ENCODE measurements around the gene PLCD4.

Gene PLCD4

DNA sequence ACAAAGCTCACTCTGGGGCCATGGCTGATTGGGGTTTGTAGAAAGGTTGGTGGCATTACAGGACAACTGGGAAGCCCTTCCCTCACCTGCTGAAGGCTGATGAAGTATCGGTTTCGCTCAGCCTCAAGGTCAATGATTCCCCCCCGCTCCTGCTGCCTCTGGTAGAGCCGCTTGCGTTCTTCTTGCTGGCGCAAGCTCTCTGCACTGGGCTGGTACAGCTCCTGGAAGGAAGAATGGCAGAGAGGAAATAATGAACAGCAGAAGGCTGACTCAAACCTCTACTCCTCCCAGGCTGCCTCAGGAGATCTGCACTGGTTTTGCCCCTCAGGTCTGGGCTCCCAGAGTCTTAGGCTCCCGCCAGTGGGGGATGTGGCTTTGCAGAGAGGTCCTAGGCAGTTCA lies 57.0 kb downstream of the PLCD4 start:
- no peak for TF ChIP-seq POLR2A (IDR thresholded peaks at IDR 0.05; ENCODE audit: extremely low read depth, insufficient read length)
- H3K4me3 ChIP-seq (ENCODE audit: low read depth, low read length): no peak overlapping the region
- no peak for DNase-seq (ENCODE audit: low read depth)

GRCh38 chr2:218671097-218671653 lies 63.5 kb downstream of the PLCD4 start:
- peak; percentile 28 for DNase-seq (ENCODE audit: low read depth)
- no peak for TF ChIP-seq POLR2A (IDR thresholded peaks at IDR 0.05; ENCODE audit: extremely low read depth, insufficient read length)
- TF ChIP-seq MYC (IDR thresholded peaks at IDR 0.05; ENCODE audit: low read depth, low read length): no peak
- TF ChIP-seq, protein P1, sequence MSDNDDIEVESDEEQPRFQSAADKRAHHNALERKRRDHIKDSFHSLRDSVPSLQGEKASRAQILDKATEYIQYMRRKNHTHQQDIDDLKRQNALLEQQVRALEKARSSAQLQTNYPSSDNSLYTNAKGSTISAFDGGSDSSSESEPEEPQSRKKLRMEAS (IDR thresholded peaks at IDR 0.05; ENCODE audit: low read depth, low read length): no peak
- TF ChIP-seq, protein P2, sequence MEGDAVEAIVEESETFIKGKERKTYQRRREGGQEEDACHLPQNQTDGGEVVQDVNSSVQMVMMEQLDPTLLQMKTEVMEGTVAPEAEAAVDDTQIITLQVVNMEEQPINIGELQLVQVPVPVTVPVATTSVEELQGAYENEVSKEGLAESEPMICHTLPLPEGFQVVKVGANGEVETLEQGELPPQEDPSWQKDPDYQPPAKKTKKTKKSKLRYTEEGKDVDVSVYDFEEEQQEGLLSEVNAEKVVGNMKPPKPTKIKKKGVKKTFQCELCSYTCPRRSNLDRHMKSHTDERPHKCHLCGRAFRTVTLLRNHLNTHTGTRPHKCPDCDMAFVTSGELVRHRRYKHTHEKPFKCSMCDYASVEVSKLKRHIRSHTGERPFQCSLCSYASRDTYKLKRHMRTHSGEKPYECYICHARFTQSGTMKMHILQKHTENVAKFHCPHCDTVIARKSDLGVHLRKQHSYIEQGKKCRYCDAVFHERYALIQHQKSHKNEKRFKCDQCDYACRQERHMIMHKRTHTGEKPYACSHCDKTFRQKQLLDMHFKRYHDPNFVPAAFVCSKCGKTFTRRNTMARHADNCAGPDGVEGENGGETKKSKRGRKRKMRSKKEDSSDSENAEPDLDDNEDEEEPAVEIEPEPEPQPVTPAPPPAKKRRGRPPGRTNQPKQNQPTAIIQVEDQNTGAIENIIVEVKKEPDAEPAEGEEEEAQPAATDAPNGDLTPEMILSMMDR (IDR thresholded peaks at IDR 0.05; ENCODE audit: low read depth, low read length): no peak
- H3K4me3 ChIP-seq (ENCODE audit: low read depth, low read length): peak overlapping the region; percentile 90

GRCh38 chr2:218671654-218672566 lies 64.2 kb downstream of the PLCD4 start, which contains the start of the genes RNF25 and STK36:
Gene RNF25 (minus strand): TSS chr2:218672002. CDS start chr2:218671970, 32 bp downstream.
Gene STK36 (plus strand): TSS chr2:218672086. CDS start chr2:218672830, 744 bp downstream.
- TF ChIP-seq, protein P1 (IDR thresholded peaks at IDR 0.05; ENCODE audit: low read depth, low read length): no peak
- TF ChIP-seq, protein P2 (IDR thresholded peaks at IDR 0.05; ENCODE audit: low read depth, low read length): no peak
- TF ChIP-seq MYC (IDR thresholded peaks at IDR 0.05; ENCODE audit: low read depth, low read length): no peak
- peak; percentile 61 for TF ChIP-seq POLR2A (IDR thresholded peaks at IDR 0.05; ENCODE audit: extremely low read depth, insufficient read length)
- peak within 1 kb of the TSS; percentile 90 for H3K4me3 ChIP-seq (ENCODE audit: low read depth, low read length)
- DNase-seq (ENCODE audit: low read depth): peak; percentile 89

DNA sequence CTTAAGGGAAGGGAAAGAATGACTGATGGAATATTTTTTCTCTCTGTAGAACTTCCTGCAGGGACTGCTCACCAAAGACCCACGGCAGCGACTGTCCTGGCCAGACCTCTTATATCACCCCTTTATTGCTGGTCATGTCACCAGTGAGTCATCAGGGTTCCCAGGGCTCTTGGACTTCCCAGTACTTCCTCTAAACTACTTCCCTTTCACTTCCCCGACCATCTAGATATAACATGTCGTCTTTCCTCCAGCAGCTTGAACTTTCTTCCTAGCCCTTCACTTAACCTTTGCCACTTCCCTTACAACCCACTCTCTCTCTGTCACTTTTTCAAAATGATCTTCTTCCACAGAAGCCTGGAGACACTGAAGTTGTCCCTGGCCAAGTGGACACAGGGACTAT lies 71.4 kb downstream of the PLCD4 start:
- TF ChIP-seq POLR2A (IDR thresholded peaks at IDR 0.05; ENCODE audit: extremely low read depth, insufficient read length): no peak
- TF ChIP-seq MYC (IDR thresholded peaks at IDR 0.05; ENCODE audit: low read depth, low read length): no peak
- TF ChIP-seq, protein P2 (IDR thresholded peaks at IDR 0.05; ENCODE audit: low read depth, low read length): no peak
- TF ChIP-seq, protein P1 (IDR thresholded peaks at IDR 0.05; ENCODE audit: low read depth, low read length): no peak
- peak; percentile 46 for DNase-seq (ENCODE audit: low read depth)
- H3K4me3 ChIP-seq (ENCODE audit: low read depth, low read length): no peak overlapping the region

DNA sequence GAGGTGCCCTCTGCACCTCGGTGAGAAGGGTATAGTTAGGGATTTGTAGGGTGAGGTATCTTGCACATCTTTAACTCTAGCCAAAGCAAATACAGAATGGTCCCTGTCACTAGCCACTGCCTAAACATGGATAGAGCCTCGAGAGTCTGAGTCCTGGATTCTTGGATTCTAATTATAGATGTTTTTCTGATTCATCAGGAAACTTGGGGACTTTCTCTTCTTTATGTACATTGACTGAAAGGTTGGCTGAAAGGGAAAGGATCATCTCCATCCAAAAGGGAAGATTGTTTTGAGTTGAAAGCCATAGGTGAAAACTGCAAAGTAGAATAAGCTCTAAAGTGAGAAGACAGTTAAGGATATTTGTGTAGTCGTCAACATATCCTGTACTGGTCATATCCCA lies 72.4 kb downstream of the PLCD4 start:
- no peak for TF ChIP-seq MYC (IDR thresholded peaks at IDR 0.05; ENCODE audit: low read depth, low read length)
- TF ChIP-seq, protein P1 (IDR thresholded peaks at IDR 0.05; ENCODE audit: low read depth, low read length): no peak
- TF ChIP-seq, protein P2 (IDR thresholded peaks at IDR 0.05; ENCODE audit: low read depth, low read length): no peak
- no peak for TF ChIP-seq POLR2A (IDR thresholded peaks at IDR 0.05; ENCODE audit: extremely low read depth, insufficient read length)
- no peak for DNase-seq (ENCODE audit: low read depth)
- H3K4me3 ChIP-seq (ENCODE audit: low read depth, low read length): no peak overlapping the region

Measured in NB4 (cell line).